GM12875 (cell line): Measurements from ENCODE around the gene CDH4.

Source experiments
- H3K4me3 ChIP-seq: one replicate; pipeline ENCODE4 v1.5.1; 2011; ENCODE audit warnings: low read depth, low read length, control low read depth
- TF ChIP-seq, protein P1 (sequence below): IDR thresholded peaks from 2 replicates; pipeline ENCODE4 v1.5.1; 2011; ENCODE audit warnings: low read depth, mild to moderate bottlenecking, control low read depth, inconsistent platforms, low read length, moderate library complexity, borderline replicate concordance; ENCODE audit not compliant: insufficient read depth

Gene CDH4

DNA sequence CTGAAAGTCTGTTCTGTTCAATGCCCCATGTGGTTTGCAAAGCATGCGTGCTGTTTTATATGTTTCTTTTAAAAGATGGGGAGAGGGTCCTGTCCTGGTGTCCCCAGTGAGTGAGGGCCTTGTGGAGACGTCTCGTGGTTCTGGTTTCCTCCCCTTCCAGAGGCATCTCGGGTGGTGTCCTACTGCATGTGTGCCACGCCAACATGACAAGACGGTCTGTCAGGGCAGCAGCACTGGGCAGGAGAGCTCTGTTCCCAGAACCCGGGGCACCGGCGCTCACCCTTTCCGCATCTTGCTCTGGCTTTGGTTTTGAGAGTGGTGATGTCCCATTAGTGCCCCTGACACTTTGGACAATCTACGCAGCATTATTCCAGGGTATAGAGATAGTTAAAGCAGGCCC, 275.6 kb downstream of the CDH4 start:
- no peak overlapping the region for H3K4me3 ChIP-seq
- TF ChIP-seq, protein P1, sequence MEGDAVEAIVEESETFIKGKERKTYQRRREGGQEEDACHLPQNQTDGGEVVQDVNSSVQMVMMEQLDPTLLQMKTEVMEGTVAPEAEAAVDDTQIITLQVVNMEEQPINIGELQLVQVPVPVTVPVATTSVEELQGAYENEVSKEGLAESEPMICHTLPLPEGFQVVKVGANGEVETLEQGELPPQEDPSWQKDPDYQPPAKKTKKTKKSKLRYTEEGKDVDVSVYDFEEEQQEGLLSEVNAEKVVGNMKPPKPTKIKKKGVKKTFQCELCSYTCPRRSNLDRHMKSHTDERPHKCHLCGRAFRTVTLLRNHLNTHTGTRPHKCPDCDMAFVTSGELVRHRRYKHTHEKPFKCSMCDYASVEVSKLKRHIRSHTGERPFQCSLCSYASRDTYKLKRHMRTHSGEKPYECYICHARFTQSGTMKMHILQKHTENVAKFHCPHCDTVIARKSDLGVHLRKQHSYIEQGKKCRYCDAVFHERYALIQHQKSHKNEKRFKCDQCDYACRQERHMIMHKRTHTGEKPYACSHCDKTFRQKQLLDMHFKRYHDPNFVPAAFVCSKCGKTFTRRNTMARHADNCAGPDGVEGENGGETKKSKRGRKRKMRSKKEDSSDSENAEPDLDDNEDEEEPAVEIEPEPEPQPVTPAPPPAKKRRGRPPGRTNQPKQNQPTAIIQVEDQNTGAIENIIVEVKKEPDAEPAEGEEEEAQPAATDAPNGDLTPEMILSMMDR: no peak

DNA sequence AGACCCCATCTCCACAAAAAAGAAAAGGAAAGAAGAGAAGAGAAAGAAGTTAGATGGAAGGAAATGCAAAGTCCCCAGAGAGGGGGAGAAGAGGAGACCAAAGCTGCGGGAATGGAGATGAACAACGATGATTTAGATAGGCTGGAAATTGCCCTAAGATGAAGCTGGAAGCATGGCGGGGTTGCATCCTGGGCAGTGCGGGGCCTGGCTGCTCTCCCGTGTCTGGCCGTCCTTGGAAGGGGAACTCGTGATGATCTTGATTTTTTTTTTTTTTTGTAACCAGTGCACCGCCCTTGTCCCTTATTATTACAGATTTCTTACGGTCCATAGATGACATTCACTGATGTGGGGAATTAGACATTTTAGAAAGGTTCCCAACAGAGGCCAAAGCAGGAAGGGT, 276.5 kb downstream of the CDH4 start:
- TF ChIP-seq, protein P1: no peak
- H3K4me3 ChIP-seq: no peak overlapping the region

DNA sequence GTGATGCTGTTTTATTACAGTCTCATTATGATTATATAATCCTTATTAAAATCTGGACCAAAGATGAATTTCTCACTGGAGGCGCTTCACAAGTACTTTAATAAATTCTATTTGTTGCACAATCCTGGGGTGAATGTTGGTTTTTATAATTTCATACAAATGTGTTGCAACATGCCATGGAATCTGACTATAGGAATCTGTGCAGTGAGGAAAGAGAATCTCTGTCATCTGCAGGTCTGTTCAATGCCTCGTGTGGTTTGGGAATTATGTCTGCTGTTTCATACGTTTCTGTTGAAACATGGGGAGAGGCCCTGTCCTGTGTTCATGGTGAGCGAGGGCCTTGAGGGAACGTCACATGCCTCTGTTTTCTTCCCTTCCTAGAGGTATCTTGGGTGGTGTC, 277.3 kb downstream of the CDH4 start:
- H3K4me3 ChIP-seq: no peak overlapping the region
- TF ChIP-seq, protein P1: no peak

DNA sequence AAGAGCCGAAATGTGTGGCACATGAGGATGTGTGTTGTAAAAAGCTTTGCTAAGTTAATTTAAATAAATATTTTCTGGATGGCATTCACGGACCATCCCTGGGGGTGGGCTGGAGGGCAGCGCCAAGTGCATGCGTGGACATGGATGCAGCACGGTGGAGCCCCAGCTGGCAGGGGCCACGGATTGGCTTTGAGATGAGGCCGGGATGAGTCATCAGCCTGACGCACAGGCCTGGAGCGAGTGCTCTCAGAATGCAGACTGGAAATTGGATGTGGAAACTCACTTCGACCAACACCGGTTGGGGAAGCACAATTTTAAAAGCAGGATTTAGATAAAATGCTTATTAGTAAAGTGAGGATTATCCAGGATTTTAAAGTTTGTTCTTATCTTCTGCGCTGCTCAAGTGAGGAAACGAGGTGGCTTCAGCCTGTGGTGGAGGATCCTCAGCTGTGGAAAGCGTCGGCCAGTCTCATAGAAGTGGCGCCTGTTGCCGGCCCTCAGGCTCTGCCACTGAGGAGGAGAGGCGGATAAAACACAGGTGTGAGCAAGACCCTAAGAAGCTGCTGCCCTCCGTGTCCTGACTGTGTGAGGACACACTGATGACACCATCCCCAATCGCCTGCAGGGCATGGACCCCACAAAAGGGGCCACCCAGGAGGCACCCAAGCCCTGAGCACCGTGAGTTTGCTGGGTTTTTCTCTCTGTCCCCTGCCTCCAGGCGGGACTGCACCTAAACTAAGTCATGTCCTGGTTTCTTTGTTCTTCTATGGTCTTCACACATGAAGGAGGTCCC, 279.7 kb downstream of the CDH4 start:
- TF ChIP-seq, protein P1: no peak
- no peak overlapping the region for H3K4me3 ChIP-seq

DNA sequence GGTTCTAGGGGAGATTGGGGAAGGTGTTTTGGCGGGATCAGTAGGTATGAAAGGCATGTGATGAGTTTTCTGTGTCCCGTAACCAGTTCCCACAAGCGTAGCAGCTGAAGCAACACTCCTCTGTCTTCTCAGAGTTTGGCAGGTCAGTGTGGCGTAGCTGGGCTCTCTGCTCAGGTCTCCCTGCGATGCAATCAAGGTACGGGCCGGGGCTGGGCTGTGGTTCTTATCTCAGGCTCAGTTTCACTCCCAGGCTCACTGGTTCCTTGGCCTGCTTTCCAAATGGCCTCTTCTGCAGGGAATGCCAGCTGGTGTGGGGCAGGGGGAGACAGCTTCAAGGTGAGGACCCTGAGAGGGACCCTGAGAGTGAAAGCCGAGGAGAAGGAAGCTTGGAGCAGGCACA, 280.7 kb downstream of the CDH4 start:
- no peak overlapping the region for H3K4me3 ChIP-seq
- TF ChIP-seq, protein P1: no peak

DNA sequence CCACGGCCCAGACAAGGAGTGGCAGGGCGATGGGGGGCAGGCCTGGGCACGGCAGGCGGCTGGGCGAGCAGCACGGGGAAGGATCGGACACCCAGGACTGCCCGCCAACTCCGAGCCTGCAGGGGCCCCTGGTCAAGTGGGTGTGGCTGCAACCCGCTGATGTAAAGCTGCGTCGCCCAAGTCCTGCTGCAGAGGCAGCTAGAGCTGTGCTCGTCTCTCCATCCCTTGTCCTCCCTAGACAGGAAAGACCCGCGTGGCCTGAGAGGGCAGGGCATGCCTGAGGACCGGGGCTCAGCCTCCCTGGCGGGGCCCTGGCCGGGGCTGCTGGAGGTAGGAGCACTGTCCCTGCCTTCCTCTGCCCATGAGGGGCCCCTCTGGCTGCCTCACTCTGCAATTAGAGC, 281.2 kb downstream of the CDH4 start:
- TF ChIP-seq, protein P1: no peak
- no peak overlapping the region for H3K4me3 ChIP-seq

DNA sequence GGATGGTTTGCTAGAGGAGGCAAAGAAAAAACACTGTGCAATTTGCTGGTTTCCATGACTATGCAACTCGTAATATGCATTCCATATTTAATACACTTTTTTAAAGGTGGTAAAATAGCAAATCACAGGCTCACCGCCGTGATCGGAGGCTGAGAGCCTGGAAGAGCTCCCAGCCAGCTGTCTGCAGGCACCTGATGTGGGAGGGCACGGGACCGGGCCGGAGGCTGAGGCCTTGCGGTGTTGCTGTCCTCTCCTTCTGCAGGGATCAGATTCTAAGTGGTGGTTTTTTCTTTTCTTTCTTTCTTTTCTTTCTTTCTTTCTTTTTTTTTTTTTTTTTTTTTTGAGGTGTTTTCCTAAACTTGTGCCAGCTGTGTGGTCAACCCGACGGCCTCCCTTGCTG, 282.3 kb downstream of the CDH4 start:
- no peak overlapping the region for H3K4me3 ChIP-seq
- TF ChIP-seq, protein P1: no peak
